Stimulated activated CD4-positive, alpha-beta T cell treated with anti-CD3 and anti-CD28 coated beads, Interleukin-2, amount 100 ng/mL, for 24 hours (primary cell): ENCODE data around the gene PLB1.
"Not testable (repeated sequence)": the region's sequence is repeated elsewhere in the genome, so short reads cannot be mapped to it uniquely, and the experiment has no call there.

Experiments used
- DNase-seq, 2 donors: peaks; one replicate each; pipeline ENCODE4 v3.0.0-alpha.2; 2020

PLB1 gene

GRCh38 chr2:28652217-28652616 is 156.4 kb downstream of the PLB1 start:
- DNase-seq: no peak

- no peak for DNase-seq
Measured at GRCh38 chr2:28653892-28654662, 158.2 kb downstream of the PLB1 start.

GRCh38 chr2:28654663-28655320 is 158.9 kb downstream of the PLB1 start:
- DNase-seq: no peak

GRCh38 chr2:28656937-28657615 is 161.2 kb downstream of the PLB1 start:
- no peak for DNase-seq

GRCh38 chr2:28658369-28658768 is 162.5 kb downstream of the PLB1 start:
- DNase-seq: no peak

- DNase-seq: no peak
Measured at GRCh38 chr2:28659127-28659526, 163.3 kb downstream of the PLB1 start.

- DNase-seq: no peak
Measured at GRCh38 chr2:28661589-28662001, 165.7 kb downstream of the PLB1 start.

- no peak for DNase-seq
Measured at GRCh38 chr2:28662044-28662443, 166.2 kb downstream of the PLB1 start.

GRCh38 chr2:28662468-28663181 is 166.8 kb downstream of the PLB1 start:
- DNase-seq: no peak

- no peak for DNase-seq
Measured at GRCh38 chr2:28663359-28663758, 167.5 kb downstream of the PLB1 start.

- DNase-seq: no peak
Measured at GRCh38 chr2:28664120-28664842, 168.4 kb downstream of the PLB1 start.

GRCh38 chr2:28665041-28665704 is 169.3 kb downstream of the PLB1 start:
- DNase-seq: no peak

- DNase-seq: not testable (repeated sequence)
Measured at GRCh38 chr2:28665811-28666377, 170.0 kb downstream of the PLB1 start.

GRCh38 chr2:28666496-28667184 is 170.8 kb downstream of the PLB1 start:
- DNase-seq: no peak

GRCh38 chr2:28667261-28667660 is 171.4 kb downstream of the PLB1 start:
- no peak for DNase-seq

- no peak for DNase-seq
Measured at GRCh38 chr2:28668106-28668814, 172.4 kb downstream of the PLB1 start.

GRCh38 chr2:28668880-28669279 is 173.0 kb downstream of the PLB1 start:
- no peak for DNase-seq

GRCh38 chr2:28670856-28671255 is 175.0 kb downstream of the PLB1 start:
- no peak for DNase-seq

GRCh38 chr2:28673338-28673737 is 177.5 kb downstream of the PLB1 start:
- no peak for DNase-seq

GRCh38 chr2:28674062-28674712 is 178.3 kb downstream of the PLB1 start:
- DNase-seq: no peak
